ENCODE results near the gene VSIR.

VSIR gene

GRCh38 chr10:71727738-71728737, 45.3 kb downstream of the VSIR start:
- no peak for DNase-seq (ENCODE audit: low read depth in 2 of 2)

GRCh38 chr10:71727105-71727737, 46.1 kb downstream of the VSIR start:
- DNase-seq (ENCODE audit: low read depth in 2 of 2): no peak

- DNase-seq (ENCODE audit: low read depth in 2 of 2): peak in 1 of 2 donors; percentile 58
These were observed 46.7 kb downstream of the VSIR start for GRCh38 chr10:71726580-71727104.

GRCh38 chr10:71725998-71726579, 47.2 kb downstream of the VSIR start:
- peak; percentile 80 to 81 for DNase-seq (ENCODE audit: low read depth in 2 of 2)

- DNase-seq (ENCODE audit: low read depth in 2 of 2): no peak
These were observed 48.1 kb downstream of the VSIR start for GRCh38 chr10:71725249-71725648.

- DNase-seq (ENCODE audit: low read depth in 2 of 2): no peak
These were observed 48.8 kb downstream of the VSIR start for GRCh38 chr10:71724539-71724938.

GRCh38 chr10:71723311-71723710, 50.0 kb downstream of the VSIR start:
- no peak for DNase-seq (ENCODE audit: low read depth in 2 of 2)

GRCh38 chr10:71722849-71723248, 50.5 kb downstream of the VSIR start:
- no peak for DNase-seq (ENCODE audit: low read depth in 2 of 2)

- no peak for DNase-seq (ENCODE audit: low read depth in 2 of 2)
These were observed 52.0 kb downstream of the VSIR start for GRCh38 chr10:71721313-71721712.

- no peak for DNase-seq (ENCODE audit: low read depth in 2 of 2)
These were observed 53.0 kb downstream of the VSIR start for GRCh38 chr10:71720288-71720687.

- no peak for DNase-seq (ENCODE audit: low read depth in 2 of 2)
These were observed 53.7 kb downstream of the VSIR start, which contains the start of gene C10orf105 for GRCh38 chr10:71719464-71720201. C10orf105 (minus strand) TSS chr10:71719778; CDS start chr10:71716337, 3,441 bp downstream.

GRCh38 chr10:71719042-71719441, 54.3 kb downstream of the VSIR start:
- no peak for DNase-seq (ENCODE audit: low read depth in 2 of 2)

- no peak for DNase-seq (ENCODE audit: low read depth in 2 of 2)
These were observed 55.1 kb downstream of the VSIR start for GRCh38 chr10:71718165-71718698.

GRCh38 chr10:71717551-71717951, 55.8 kb downstream of the VSIR start:
- no peak for DNase-seq (ENCODE audit: low read depth in 2 of 2)

- DNase-seq (ENCODE audit: low read depth in 2 of 2): no peak
These were observed 56.3 kb downstream of the VSIR start for GRCh38 chr10:71717056-71717455.

GRCh38 chr10:71716426-71716825, 56.9 kb downstream of the VSIR start:
- DNase-seq (ENCODE audit: low read depth in 2 of 2): no peak

- DNase-seq (ENCODE audit: low read depth in 2 of 2): no peak
These were observed 57.5 kb downstream of the VSIR start for GRCh38 chr10:71715860-71716259.

- DNase-seq (ENCODE audit: low read depth in 2 of 2): no peak
These were observed 58.3 kb downstream of the VSIR start for GRCh38 chr10:71715026-71715425.

GRCh38 chr10:71714592-71714991, 58.7 kb downstream of the VSIR start:
- DNase-seq (ENCODE audit: low read depth in 2 of 2): no peak

GRCh38 chr10:71714031-71714410, 59.3 kb downstream of the VSIR start:
- DNase-seq (ENCODE audit: low read depth in 2 of 2): no peak
